ENCODE results near the gene PLEKHG5. TPM values are rescaled to one million over a fixed set of nuclear protein-coding genes. Genes with fewer than 3 reads are reported as not detected.

Gene PLEKHG5
- total and polyA plus RNA-seq, 9 donors = 7.6 to 14.5 (median 12.1) TPM

DNA sequence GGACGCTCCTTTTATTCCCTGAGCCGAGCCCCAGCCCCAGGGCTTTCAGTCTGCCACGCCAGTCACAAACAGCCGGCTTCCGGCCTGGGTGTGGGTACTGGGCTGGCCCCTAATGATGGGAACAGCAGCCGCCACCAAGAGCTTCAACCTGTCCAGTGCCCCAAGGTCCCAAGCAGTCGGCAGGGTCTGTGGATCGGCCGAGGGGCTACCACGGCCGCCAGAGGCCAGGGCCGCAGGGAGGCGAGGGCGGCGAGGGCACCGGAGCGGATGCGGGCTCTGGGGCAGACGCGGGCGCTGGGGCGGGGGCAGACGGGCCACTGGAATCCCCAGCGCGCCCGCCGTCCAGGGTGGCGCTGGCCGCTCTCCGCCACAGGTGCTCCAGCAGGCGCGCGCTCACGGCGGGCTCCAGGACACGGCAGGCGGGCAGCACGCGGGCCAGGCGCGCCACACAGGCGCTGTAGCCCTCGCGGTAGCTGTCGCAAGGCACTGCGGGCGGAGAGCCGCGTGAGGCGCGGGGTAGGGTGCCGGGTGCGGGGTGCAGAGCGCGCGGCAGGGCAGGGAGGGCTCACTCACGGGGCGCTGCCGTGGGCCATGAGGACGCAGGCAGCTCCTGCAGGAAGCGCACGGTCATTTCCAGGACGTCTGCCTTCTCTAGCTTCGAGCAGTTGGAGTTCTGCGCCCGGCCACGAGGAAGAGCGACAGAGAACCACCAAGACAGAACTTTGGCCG lies 72.6 kb downstream of the PLEKHG5 start:
- Histone ChIP-seq H3K36me3 (ENCODE audit: control insufficient read depth, insufficient read depth, low read length) (no peaks in the 10 kb centered on the region), H3K27ac (ENCODE audit: low read length) (no peak overlapping the region), H3K9me3 (replicated peaks; ENCODE audit: control insufficient read depth, low read depth, low read length) (no peaks in the 10 kb centered on the region), H3K4me1 (ENCODE audit: control insufficient read depth, insufficient read depth, low read length) (peaks cover 19% of the 10 kb centered on the region), H3K27me3 (ENCODE audit: control insufficient read depth, insufficient read depth, low read length) (peaks cover 96% of the 10 kb centered on the region), H3K4me3 (ENCODE audit: low read length) (no peak overlapping the region)
- DNase-seq = no peak
- 5% methylated on average over 69 of the region's 69 CpGs for WGBS (ENCODE audit: insufficient coverage)

DNA sequence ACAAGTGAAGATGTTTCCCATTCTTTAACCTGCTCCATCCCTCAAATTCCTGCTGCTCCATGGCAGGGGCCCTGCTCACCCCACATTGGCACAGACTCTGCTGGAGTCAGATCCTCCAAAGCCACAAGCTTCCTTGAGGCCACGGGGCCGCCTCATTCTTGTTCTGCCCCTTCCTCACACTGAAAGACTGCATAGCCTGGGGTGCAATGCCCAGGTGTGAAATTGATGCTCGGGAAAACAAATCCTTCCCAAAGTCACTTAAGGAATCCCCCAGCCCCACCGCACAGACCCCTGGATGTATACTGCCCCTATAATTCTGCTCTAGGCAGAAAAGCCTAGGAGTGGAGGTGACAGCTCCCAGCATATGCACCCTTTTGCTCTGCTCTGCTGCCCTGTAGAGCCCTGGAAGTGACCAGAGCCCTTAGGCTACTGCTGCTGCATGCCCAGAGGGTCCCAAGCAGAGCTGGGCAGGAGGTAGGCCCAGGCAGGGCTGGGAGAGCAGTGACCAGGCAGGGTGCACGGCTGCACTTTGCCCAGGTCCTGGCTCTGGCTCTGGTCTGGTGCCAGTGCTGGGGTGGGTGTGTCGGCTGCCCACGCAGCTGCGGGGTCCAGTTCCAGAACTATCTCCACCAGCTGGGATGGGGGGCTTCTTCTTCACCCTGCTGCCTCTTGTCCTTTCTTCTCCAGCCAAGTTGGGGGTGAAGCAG lies 73.4 kb downstream of the PLEKHG5 start:
- H3K4me3 ChIP-seq (ENCODE audit: low read length) = no peak overlapping the region
- H3K9me3 ChIP-seq (replicated peaks; ENCODE audit: control insufficient read depth, low read depth, low read length) = no peaks in the 10 kb centered on the region
- DNase-seq = no peak
- H3K4me1 ChIP-seq (ENCODE audit: control insufficient read depth, insufficient read depth, low read length) = peaks cover 14% of the 10 kb centered on the region
- 58% methylated on average over 6 of the region's 8 CpGs for WGBS (ENCODE audit: insufficient coverage)
- H3K27me3 ChIP-seq (ENCODE audit: control insufficient read depth, insufficient read depth, low read length) = peaks cover 95% of the 10 kb centered on the region
- H3K27ac ChIP-seq (ENCODE audit: low read length) = no peak overlapping the region
- no peaks in the 10 kb centered on the region for H3K36me3 ChIP-seq (ENCODE audit: control insufficient read depth, insufficient read depth, low read length)

Other genes starting within 250 kb of the PLEKHG5 start
- not detected for gene HES3, start 247.5 kb downstream of the PLEKHG5 start, total RNA-seq
- not detected for gene HES3, start 247.5 kb downstream of the PLEKHG5 start, polyA plus RNA-seq (ENCODE audit: insufficient read depth in 1 of 8, insufficient read length in 8 of 8, low replicate concordance in 1 of 8)
- 9.8 TPM for gene GPR153, start 230.6 kb downstream of the PLEKHG5 start, total RNA-seq
- 10 to 100 TPM; 15.7 to 22.1 (median 17.7) TPM for gene GPR153, start 230.6 kb downstream of the PLEKHG5 start, polyA plus RNA-seq (ENCODE audit: insufficient read depth in 1 of 8, insufficient read length in 8 of 8, low replicate concordance in 1 of 8)
- gene ACOT7, start 97.9 kb downstream of the PLEKHG5 start, total RNA-seq = 7.5 TPM
- 10 to 100 TPM; 17.2 to 24.0 (median 20.6) TPM for gene ACOT7, start 97.9 kb downstream of the PLEKHG5 start, polyA plus RNA-seq (ENCODE audit: insufficient read depth in 1 of 8, insufficient read length in 8 of 8, low replicate concordance in 1 of 8)
- gene HES2, start 71.7 kb downstream of the PLEKHG5 start, total RNA-seq = not detected
- under 1 TPM in 5 of 8 donors, not detected in 3; 0.06 to 0.62 (median 0.10) TPM for gene HES2, start 71.7 kb downstream of the PLEKHG5 start, polyA plus RNA-seq (ENCODE audit: insufficient read depth in 1 of 8, insufficient read length in 8 of 8, low replicate concordance in 1 of 8)
- gene ESPN, start 66.9 kb downstream of the PLEKHG5 start, total RNA-seq = 0.22 TPM
- gene ESPN, start 66.9 kb downstream of the PLEKHG5 start, polyA plus RNA-seq (ENCODE audit: insufficient read depth in 1 of 8, insufficient read length in 8 of 8, low replicate concordance in 1 of 8) = 10 to 100 TPM in 1 of 8 donors, 1 to 10 TPM in 7; 1.2 to 14.3 (median 2.0) TPM
- gene TNFRSF25, start 25.5 kb downstream of the PLEKHG5 start, total RNA-seq = 10.3 TPM
- gene TNFRSF25, start 25.5 kb downstream of the PLEKHG5 start, polyA plus RNA-seq (ENCODE audit: insufficient read depth in 1 of 8, insufficient read length in 8 of 8, low replicate concordance in 1 of 8) = 10 to 100 TPM in 5 of 8 donors, 1 to 10 TPM in 3; 5.3 to 18.3 (median 11.3) TPM
- gene NOL9, start 62.8 kb upstream of the PLEKHG5 start, total RNA-seq = 16.6 TPM
- 10 to 100 TPM in 7 of 8 donors, 1 to 10 TPM in 1; 10.0 to 19.1 (median 12.9) TPM for gene NOL9, start 62.8 kb upstream of the PLEKHG5 start, polyA plus RNA-seq (ENCODE audit: insufficient read depth in 1 of 8, insufficient read length in 8 of 8, low replicate concordance in 1 of 8)
- gene TAS1R1, start 63.6 kb upstream of the PLEKHG5 start, total RNA-seq = 2.7 TPM
- gene TAS1R1, start 63.6 kb upstream of the PLEKHG5 start, polyA plus RNA-seq (ENCODE audit: insufficient read depth in 1 of 8, insufficient read length in 8 of 8, low replicate concordance in 1 of 8) = 1 to 10 TPM; 3.2 to 9.7 (median 6.3) TPM
- gene ZBTB48, start 88.3 kb upstream of the PLEKHG5 start, total RNA-seq = 21.2 TPM
- gene ZBTB48, start 88.3 kb upstream of the PLEKHG5 start, polyA plus RNA-seq (ENCODE audit: insufficient read depth in 1 of 8, insufficient read length in 8 of 8, low replicate concordance in 1 of 8) = 10 to 100 TPM; 14.5 to 26.5 (median 19.7) TPM
- 27.7 TPM for gene KLHL21, start 111.2 kb upstream of the PLEKHG5 start, total RNA-seq
- 10 to 100 TPM; 30.2 to 49.3 (median 39.1) TPM for gene KLHL21, start 111.2 kb upstream of the PLEKHG5 start, polyA plus RNA-seq (ENCODE audit: insufficient read depth in 1 of 8, insufficient read length in 8 of 8, low replicate concordance in 1 of 8)
- 11.6 TPM for gene PHF13, start 122.1 kb upstream of the PLEKHG5 start, total RNA-seq
- gene PHF13, start 122.1 kb upstream of the PLEKHG5 start, polyA plus RNA-seq (ENCODE audit: insufficient read depth in 1 of 8, insufficient read length in 8 of 8, low replicate concordance in 1 of 8) = 10 to 100 TPM; 18.9 to 24.2 (median 22.1) TPM
- 27.1 TPM for gene THAP3, start 133.2 kb upstream of the PLEKHG5 start, total RNA-seq
- 10 to 100 TPM; 16.7 to 22.0 (median 18.0) TPM for gene THAP3, start 133.2 kb upstream of the PLEKHG5 start, polyA plus RNA-seq (ENCODE audit: insufficient read depth in 1 of 8, insufficient read length in 8 of 8, low replicate concordance in 1 of 8)
- gene DNAJC11, start 210.1 kb upstream of the PLEKHG5 start, total RNA-seq = 26.9 TPM
- gene DNAJC11, start 210.1 kb upstream of the PLEKHG5 start, polyA plus RNA-seq (ENCODE audit: insufficient read depth in 1 of 8, insufficient read length in 8 of 8, low replicate concordance in 1 of 8) = 10 to 100 TPM; 29.5 to 41.0 (median 34.8) TPM